HEK293 (cell line): ENCODE data around the gene LNP1.

Experiments used
- CTCF ChIP-seq: fragments of 450-650 bp; formaldehyde crosslinking; IDR thresholded peaks from 2 replicates; pipeline ENCODE4 v1.5.1; 2016; ENCODE audit warnings: missing biosample characterization, missing genetic modification characterization
- HOXC10 ChIP-seq: sonication (generic); formaldehyde crosslinking; IDR thresholded peaks from 2 replicates; pipeline ENCODE4 v1.8.1; 2023; ENCODE audit warnings: mild to moderate bottlenecking, missing genetic modification reagents
- PRDM10 ChIP-seq: fragments of 450-650 bp; formaldehyde crosslinking; IDR thresholded peaks from 2 replicates; pipeline ENCODE4 v1.5.1; 2016; ENCODE audit warnings: missing biosample characterization, missing genetic modification characterization
- SETDB1 ChIP-seq: IDR thresholded peaks from one replicate; pipeline ENCODE4 v1.6.1; 2017; ENCODE audit warnings: mild to moderate bottlenecking, low read length, moderate library complexity, mixed read lengths; ENCODE audit not compliant: insufficient read length
- ZBTB11 ChIP-seq: fragments of 450-650 bp; formaldehyde crosslinking; conservative IDR thresholded peaks from 2 replicates; pipeline ENCODE4 v1.5.1; 2016; ENCODE audit warnings: low read depth, missing biosample characterization, missing genetic modification characterization
- ZNF121 ChIP-seq: fragments of 450-650 bp; formaldehyde crosslinking; IDR thresholded peaks from 2 replicates; pipeline ENCODE4 v1.5.1; 2016; ENCODE audit warnings: missing biosample characterization, missing genetic modification characterization
- ZNF221 ChIP-seq: fragments of 450-650 bp; formaldehyde crosslinking; IDR thresholded peaks from 2 replicates; pipeline ENCODE4 v1.5.1; 2017; ENCODE audit warnings: missing biosample characterization, missing genetic modification characterization, borderline replicate concordance
- ZNF274 ChIP-seq, 2 experiments: fragments of 200-500 bp in 1 of 2; fragments of 450-650 bp in 1 of 2; sonication (Bioruptor generic) in 1 of 2; formaldehyde crosslinking in 1 of 2; IDR thresholded peaks; 2 replicates each; pipeline versions ENCODE4 v1.5.1 to v1.6.1; 2014 to 2016; ENCODE audit warnings: borderline replicate concordance in 1 of 2, inconsistent platforms in 1 of 2, low read length in 1 of 2, missing biosample characterization in 1 of 2, missing genetic modification characterization in 1 of 2
- ZNF302 ChIP-seq: fragments of 450-650 bp; formaldehyde crosslinking; IDR thresholded peaks from 2 replicates; pipeline ENCODE4 v1.5.1; 2016; ENCODE audit warnings: missing biosample characterization, missing genetic modification characterization, low read depth
- ZNF335 ChIP-seq: fragments of 450-650 bp; formaldehyde crosslinking; conservative IDR thresholded peaks from 2 replicates; pipeline ENCODE4 v1.5.1; 2016; ENCODE audit warnings: missing biosample characterization, missing genetic modification characterization
- ZNF558 ChIP-seq: fragments of 450-650 bp; formaldehyde crosslinking; IDR thresholded peaks from 2 replicates; pipeline ENCODE4 v1.5.1; 2016; ENCODE audit warnings: missing biosample characterization, missing genetic modification characterization
- ZNF626 ChIP-seq: fragments of 450-650 bp; sonication (Bioruptor Pico); formaldehyde crosslinking; IDR thresholded peaks from 2 replicates; pipeline ENCODE4 v1.5.1; 2018; ENCODE audit warnings: missing biosample characterization, missing genetic modification characterization, inconsistent platforms
- TF ChIP-seq, protein P1 (sequence below): fragments of 450-650 bp; formaldehyde crosslinking; optimal IDR thresholded peaks from 2 replicates; pipeline ENCODE3; 2016; ENCODE audit warnings: missing biosample characterization, mild to moderate bottlenecking, missing genetic modification characterization

GRCh38 chr3:100404250-100404548, 2.9 kb downstream of the LNP1 start:
- no peak for TF ChIP-seq ZNF335
- TF ChIP-seq ZBTB11 (tag by site-specific recombination), result no peak
- no peak for TF ChIP-seq HOXC10 (CRISPR knock-in tag)
- TF ChIP-seq PRDM10 (tag by site-specific recombination), result no peak
- TF ChIP-seq SETDB1, result no peak
- TF ChIP-seq ZNF221, result no peak
- TF ChIP-seq ZNF558, result no peak
- no peak for TF ChIP-seq ZNF274 (IDR thresholded peaks at IDR 0.05; ENCODE audit: low read length)
- TF ChIP-seq ZNF274 (tag by site-specific recombination; IDR thresholded peaks at IDR 0.05; ENCODE audit: borderline replicate concordance), result no peak
- no peak for TF ChIP-seq CTCF (tag by site-specific recombination)
- TF ChIP-seq, protein P1, sequence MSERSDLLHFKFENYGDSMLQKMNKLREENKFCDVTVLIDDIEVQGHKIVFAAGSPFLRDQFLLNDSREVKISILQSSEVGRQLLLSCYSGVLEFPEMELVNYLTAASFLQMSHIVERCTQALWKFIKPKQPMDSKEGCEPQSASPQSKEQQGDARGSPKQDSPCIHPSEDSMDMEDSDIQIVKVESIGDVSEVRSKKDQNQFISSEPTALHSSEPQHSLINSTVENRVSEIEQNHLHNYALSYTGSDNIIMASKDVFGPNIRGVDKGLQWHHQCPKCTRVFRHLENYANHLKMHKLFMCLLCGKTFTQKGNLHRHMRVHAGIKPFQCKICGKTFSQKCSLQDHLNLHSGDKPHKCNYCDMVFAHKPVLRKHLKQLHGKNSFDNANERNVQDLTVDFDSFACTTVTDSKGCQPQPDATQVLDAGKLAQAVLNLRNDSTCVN (tag by site-specific recombination), result no peak
- no peak for TF ChIP-seq ZNF121
- TF ChIP-seq ZNF302 (tag by site-specific recombination), result no peak
- no peak for TF ChIP-seq ZNF626 (tag by site-specific recombination)
